ENCODE results near the gene RSL24D1. TPM values are rescaled to one million over a fixed set of nuclear protein-coding genes. Genes with fewer than 3 reads are reported as not detected.

The RSL24D1 gene
- total and polyA plus RNA-seq, 2 of the 4 experiments (the other 2 are of a cell fraction) = 36.5 to 36.7 TPM

DNA sequence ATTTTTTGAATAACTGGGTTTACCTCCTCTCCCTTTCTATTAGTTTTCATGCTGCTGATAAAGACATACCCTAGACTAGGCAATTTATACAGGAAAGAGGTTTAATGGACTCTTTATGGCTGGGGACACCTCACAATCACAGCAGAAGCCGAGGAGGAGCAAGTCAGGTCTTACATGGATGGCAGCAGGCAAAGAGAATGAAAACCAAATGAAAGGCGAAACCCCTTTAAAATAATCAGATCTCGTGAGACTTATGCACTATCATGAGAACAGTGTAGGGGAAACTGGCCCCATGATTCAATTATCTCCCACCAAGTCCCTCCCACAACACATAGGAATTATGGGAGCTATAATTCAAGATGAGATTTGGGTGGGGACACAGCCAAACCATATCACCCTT lies 2.0 kb upstream of the RSL24D1 start:
- intact Hi-C loops (cut with micrococcal nuclease) (no loop called here), in situ Hi-C loops (cut with MboI; ENCODE audit: low sequenced_read_pairs) (no loop called here), dilution Hi-C loops (cut with HindIII; ENCODE audit: low sequenced_read_pairs, unreplicated experiment) (no loop called here)
- H3K18ac ChIP-seq (ENCODE audit: low read depth, low read length) = no peak overlapping the region
- no peak overlapping the region for H4K91ac ChIP-seq (ENCODE audit: insufficient read depth, low read depth, low read length)
- H3K4ac ChIP-seq (ENCODE audit: low read depth, low read length) = no peak overlapping the region
- no peak overlapping the region for H3K56ac ChIP-seq (ENCODE audit: extremely low read depth, insufficient read depth, low read length)
- ChIA-PET POLR2A (ENCODE audit: unreplicated experiment) (no interaction called here), CTCF (no interaction called here)
- H3K9ac ChIP-seq (ENCODE audit: low read depth, low read length) = no peak overlapping the region
- peaks cover 0 to 12% of the 10 kb centered on the region in 2 experiments; a peak in 2 of 4 replicates for H3K79me1 ChIP-seq (ENCODE audit: low read depth in 1 of 2, low read length in 2 of 2)
- H3K9me1 ChIP-seq (ENCODE audit: insufficient read depth, low read length) = peaks cover 7% of the 10 kb centered on the region; the same call in 1 of the 2 replicates
- no peak overlapping the region for H2AK5ac ChIP-seq (ENCODE audit: low read depth, low read length)
- no peak overlapping the region for H2AFZ ChIP-seq (replicated peaks; ENCODE audit: low read length, poor library complexity)
- no peak overlapping the region for H4K5ac ChIP-seq (ENCODE audit: low read depth, low read length)
- no peak overlapping the region for H3K27ac ChIP-seq (ENCODE audit: insufficient read depth, low read length)
- TF ChIP-seq, protein P1, sequence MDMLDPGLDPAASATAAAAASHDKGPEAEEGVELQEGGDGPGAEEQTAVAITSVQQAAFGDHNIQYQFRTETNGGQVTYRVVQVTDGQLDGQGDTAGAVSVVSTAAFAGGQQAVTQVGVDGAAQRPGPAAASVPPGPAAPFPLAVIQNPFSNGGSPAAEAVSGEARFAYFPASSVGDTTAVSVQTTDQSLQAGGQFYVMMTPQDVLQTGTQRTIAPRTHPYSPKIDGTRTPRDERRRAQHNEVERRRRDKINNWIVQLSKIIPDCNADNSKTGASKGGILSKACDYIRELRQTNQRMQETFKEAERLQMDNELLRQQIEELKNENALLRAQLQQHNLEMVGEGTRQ (IDR thresholded peaks at IDR 0.05; ENCODE audit: low read depth, low read length) = no peak
- TF ChIP-seq RAD21 (IDR thresholded peaks at IDR 0.05; ENCODE audit: low read length) (no peak), MAZ (IDR thresholded peaks at IDR 0.05; ENCODE audit: borderline replicate concordance, low read depth, low read length) (no peak), CHD1 (IDR thresholded peaks at IDR 0.05; ENCODE audit: low read depth, low read length) (no peak), CEBPB (IDR thresholded peaks at IDR 0.05; ENCODE audit: low read depth, low read length) (no peak), BHLHE40 (IDR thresholded peaks at IDR 0.05; ENCODE audit: low read depth, low read length) (no peak), NFE2L2 (IDR thresholded peaks at IDR 0.05; ENCODE audit: low read depth, low read length) (no peak), MAFK (IDR thresholded peaks at IDR 0.05; ENCODE audit: low read depth, low read length) (no peak), POLR2A (IDR thresholded peaks at IDR 0.05; ENCODE audit: low read depth, low read length) (no peak), RFX5 (IDR thresholded peaks at IDR 0.05; ENCODE audit: low read depth, low read length) (no peak)
- TF ChIP-seq, protein P2, sequence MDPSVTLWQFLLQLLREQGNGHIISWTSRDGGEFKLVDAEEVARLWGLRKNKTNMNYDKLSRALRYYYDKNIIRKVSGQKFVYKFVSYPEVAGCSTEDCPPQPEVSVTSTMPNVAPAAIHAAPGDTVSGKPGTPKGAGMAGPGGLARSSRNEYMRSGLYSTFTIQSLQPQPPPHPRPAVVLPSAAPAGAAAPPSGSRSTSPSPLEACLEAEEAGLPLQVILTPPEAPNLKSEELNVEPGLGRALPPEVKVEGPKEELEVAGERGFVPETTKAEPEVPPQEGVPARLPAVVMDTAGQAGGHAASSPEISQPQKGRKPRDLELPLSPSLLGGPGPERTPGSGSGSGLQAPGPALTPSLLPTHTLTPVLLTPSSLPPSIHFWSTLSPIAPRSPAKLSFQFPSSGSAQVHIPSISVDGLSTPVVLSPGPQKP (IDR thresholded peaks at IDR 0.05; ENCODE audit: borderline replicate concordance, low read depth, low read length) = no peak
- TF ChIP-seq, protein P3, sequence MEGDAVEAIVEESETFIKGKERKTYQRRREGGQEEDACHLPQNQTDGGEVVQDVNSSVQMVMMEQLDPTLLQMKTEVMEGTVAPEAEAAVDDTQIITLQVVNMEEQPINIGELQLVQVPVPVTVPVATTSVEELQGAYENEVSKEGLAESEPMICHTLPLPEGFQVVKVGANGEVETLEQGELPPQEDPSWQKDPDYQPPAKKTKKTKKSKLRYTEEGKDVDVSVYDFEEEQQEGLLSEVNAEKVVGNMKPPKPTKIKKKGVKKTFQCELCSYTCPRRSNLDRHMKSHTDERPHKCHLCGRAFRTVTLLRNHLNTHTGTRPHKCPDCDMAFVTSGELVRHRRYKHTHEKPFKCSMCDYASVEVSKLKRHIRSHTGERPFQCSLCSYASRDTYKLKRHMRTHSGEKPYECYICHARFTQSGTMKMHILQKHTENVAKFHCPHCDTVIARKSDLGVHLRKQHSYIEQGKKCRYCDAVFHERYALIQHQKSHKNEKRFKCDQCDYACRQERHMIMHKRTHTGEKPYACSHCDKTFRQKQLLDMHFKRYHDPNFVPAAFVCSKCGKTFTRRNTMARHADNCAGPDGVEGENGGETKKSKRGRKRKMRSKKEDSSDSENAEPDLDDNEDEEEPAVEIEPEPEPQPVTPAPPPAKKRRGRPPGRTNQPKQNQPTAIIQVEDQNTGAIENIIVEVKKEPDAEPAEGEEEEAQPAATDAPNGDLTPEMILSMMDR (conservative IDR thresholded peaks at IDR 0.05; ENCODE audit: low read depth, low read length) = no peak
- no peaks in the 10 kb centered on the region for H3K27me3 ChIP-seq (ENCODE audit: control insufficient read depth, insufficient read depth, low read length)
- H3K4me2 ChIP-seq (ENCODE audit: low read depth, low read length) = no peak overlapping the region
- H3K23ac ChIP-seq (ENCODE audit: low read depth, low read length) = no peak overlapping the region
- H3K36me3 ChIP-seq (ENCODE audit: control insufficient read depth, insufficient read depth, low read length) = no peaks in the 10 kb centered on the region
- BruUV-seq (replicated peaks) = no TSS peak
- H2BK20ac ChIP-seq (ENCODE audit: low read depth, low read length) = no peak overlapping the region
- no peak for ATAC-seq (ENCODE audit: low read depth)
- no peak overlapping the region for H2AK9ac ChIP-seq (replicated peaks; ENCODE audit: low read depth, low read length, poor library complexity)
- no peaks in the 10 kb centered on the region; the same call in 1 of the 2 replicates for H3K4me1 ChIP-seq (ENCODE audit: control insufficient read depth, insufficient read depth, low read length)
- no peak overlapping the region for H4K8ac ChIP-seq (ENCODE audit: low read depth in 2 of 2, low read length in 2 of 2)
- 100% methylated on average over 1 of the region's 3 CpGs; no CpG with 5 or more reads in 1 of the 2 experiments for WGBS, 2 experiments (ENCODE audit: extremely low coverage in 2 of 2, insufficient read length in 1 of 2)
- H3K4me3 ChIP-seq (ENCODE audit: insufficient read depth, low read depth, low read length) = no peak overlapping the region
- no peak overlapping the region for H2BK5ac ChIP-seq (ENCODE audit: low read depth, low read length, poor library complexity, severe bottlenecking)
- H2BK15ac ChIP-seq (ENCODE audit: low read depth, low read length) = no peak overlapping the region
- H2BK120ac ChIP-seq (ENCODE audit: low read depth, low read length) = no peak overlapping the region
- H3K14ac ChIP-seq (replicated peaks; ENCODE audit: low read depth, low read length) = no peak overlapping the region
- DNase-seq = no peak
- H3K9me3 ChIP-seq (ENCODE audit: control insufficient read depth, insufficient read depth, low read length) = no peaks in the 10 kb centered on the region
- H4K20me1 ChIP-seq (ENCODE audit: insufficient read depth, low read length) = peaks cover 15% of the 10 kb centered on the region; the same call in 1 of the 2 replicates

Measured in IMR-90 (cell line).